HEK293 (cell line): ENCODE results near the gene HOXA10.

Experiments used
- CTCF ChIP-seq: fragments of 450-650 bp; formaldehyde crosslinking; IDR thresholded peaks from 2 replicates; pipeline ENCODE4 v1.5.1; 2016; ENCODE audit warnings: missing biosample characterization, missing genetic modification characterization
- FEZF1 ChIP-seq: fragments of 450-650 bp; formaldehyde crosslinking; IDR thresholded peaks from 2 replicates; pipeline ENCODE4 v1.5.1; 2016; ENCODE audit warnings: missing biosample characterization, missing genetic modification characterization
- PBX3 ChIP-seq: sonication (generic); formaldehyde crosslinking; IDR thresholded peaks from 2 replicates; pipeline ENCODE4 v1.8.1; 2022; ENCODE audit warnings: mild to moderate bottlenecking, moderate library complexity, missing genetic modification reagents
- SP2 ChIP-seq: fragments of 450-650 bp; formaldehyde crosslinking; IDR thresholded peaks from 2 replicates; pipeline ENCODE4 v1.5.1; 2016; ENCODE audit warnings: missing biosample characterization, missing genetic modification characterization
- ZNF174 ChIP-seq: fragments of 450-650 bp; formaldehyde crosslinking; IDR thresholded peaks from 2 replicates; pipeline ENCODE4 v1.5.0; 2017; ENCODE audit warnings: missing biosample characterization, mild to moderate bottlenecking, missing genetic modification characterization
- ZNF221 ChIP-seq: fragments of 450-650 bp; formaldehyde crosslinking; IDR thresholded peaks from 2 replicates; pipeline ENCODE4 v1.5.1; 2017; ENCODE audit warnings: missing biosample characterization, missing genetic modification characterization, borderline replicate concordance
- ZNF449 ChIP-seq: fragments of 450-650 bp; formaldehyde crosslinking; IDR thresholded peaks from 2 replicates; pipeline ENCODE4 v1.5.1; 2017; ENCODE audit warnings: missing biosample characterization, mild to moderate bottlenecking, missing genetic modification characterization, moderate library complexity
- ZNF510 ChIP-seq: fragments of 450-650 bp; formaldehyde crosslinking; IDR thresholded peaks from 2 replicates; pipeline ENCODE4 v1.5.1; 2018; ENCODE audit warnings: mild to moderate bottlenecking, missing genetic modification characterization, missing biosample characterization; ENCODE audit not compliant: insufficient replicate concordance
- ZNF530 ChIP-seq: fragments of 450-650 bp; formaldehyde crosslinking; IDR thresholded peaks from 2 replicates; pipeline ENCODE4 v1.5.1; 2016; ENCODE audit warnings: low read depth, missing biosample characterization, missing genetic modification characterization
- ZSCAN18 ChIP-seq: fragments of 450-650 bp; formaldehyde crosslinking; IDR thresholded peaks from 2 replicates; pipeline ENCODE4 v1.5.1; 2016; ENCODE audit warnings: missing biosample characterization, missing genetic modification characterization

- TF ChIP-seq ZSCAN18 (tag by site-specific recombination) (no peak), FEZF1 (tag by site-specific recombination) (no peak), CTCF (tag by site-specific recombination) (no peak), SP2 (no peak), ZNF449 (tag by site-specific recombination) (no peak), ZNF510 (tag by site-specific recombination) (no peak), PBX3 (CRISPR knock-in tag) (no peak), ZNF530 (tag by site-specific recombination) (no peak), ZNF221 (no peak), ZNF174 (tag by site-specific recombination) (no peak)
Measured at GRCh38 chr7:27163288-27164044, 10.7 kb downstream of the HOXA10 start.
